HG03066 (cell line): ENCODE measurements around the gene C19orf25.
A peak's percentile ranks its signal among the peaks of the same experiment; 100 is the strongest.

ENCODE experiments used
- ATAC-seq: cut with Tn5 transposase; IDR thresholded peaks from one replicate; pipeline ENCODE4 v1.9.1; 2021; ENCODE audit warnings: low read depth; ENCODE audit not compliant: unreplicated experiment

Gene C19orf25

GRCh38 chr19:1496714-1497577 is 17.9 kb upstream of the C19orf25 start:
- no peak for ATAC-seq

- no peak for ATAC-seq
These were observed 17.0 kb upstream of the C19orf25 start for GRCh38 chr19:1495799-1496713.

- no peak for ATAC-seq
These were observed 16.2 kb upstream of the C19orf25 start for GRCh38 chr19:1495051-1495798.

- no peak for ATAC-seq
These were observed 15.2 kb upstream of the C19orf25 start for GRCh38 chr19:1494115-1494815.

GRCh38 chr19:1492474-1493006 is 13.5 kb upstream of the C19orf25 start:
- no peak for ATAC-seq

GRCh38 chr19:1491849-1492170 is 12.8 kb upstream of the C19orf25 start:
- no peak for ATAC-seq

GRCh38 chr19:1491114-1491848 is 12.3 kb upstream of the C19orf25 start, which contains the start of gene REEP6:
Gene REEP6, plus strand, starts transcription at chr19:1491181. Its CDS starts 89 bp downstream, at chr19:1491270.
- no peak for ATAC-seq

GRCh38 chr19:1490311-1491113 is 11.5 kb upstream of the C19orf25 start, which contains the start of gene PCSK4:
Gene PCSK4, minus strand, starts transcription at chr19:1490350. Its CDS starts 4 bp downstream, at chr19:1490346.
- peak; percentile 84 for ATAC-seq

GRCh38 chr19:1489463-1490310 is 10.7 kb upstream of the C19orf25 start:
- ATAC-seq: no peak

GRCh38 chr19:1488282-1488601 is 9.2 kb upstream of the C19orf25 start:
- ATAC-seq: no peak

- no peak for ATAC-seq
These were observed 8.7 kb upstream of the C19orf25 start for GRCh38 chr19:1487576-1488281.

GRCh38 chr19:1486720-1487575 is 7.9 kb upstream of the C19orf25 start:
- ATAC-seq: no peak

- ATAC-seq: no peak
These were observed 5.0 kb upstream of the C19orf25 start for GRCh38 chr19:1483979-1484428.

GRCh38 chr19:1483131-1483978 is 4.3 kb upstream of the C19orf25 start:
- no peak for ATAC-seq
